GM12878 (cell line): Measurements from ENCODE around the gene STBD1. TPM values are rescaled to one million over a fixed set of nuclear protein-coding genes. Genes with fewer than 3 reads are reported as not detected.
A peak's percentile ranks its signal among the peaks of the same experiment; 100 is the strongest.

Experiments used
- ATAC-seq: fragments of 200-7000 bp; cut with Tn5 transposase; 3 replicates; pipeline ENCODE4 v1.9.1; 2020; ENCODE audit warnings: mild to moderate bottlenecking, moderate library complexity
- BruUV-seq: library from RNA; stranded (reverse); fragments of 400-500 nt; replicated peaks from 2 replicates; lab custom pipeline; 2021; lab: Mats Ljungman, UMichigan
- CTCF ChIA-PET: fragments of 300-600 bp; sonication (Branson Sonifier 250); formaldehyde crosslinking; extraction: SDS; loops from one replicate; lab custom pipeline; 2021; ENCODE audit warnings: inconsistent platforms; lab: Yijun Ruan, JAX
- POLR2A ChIA-PET: fragments of 350-600 bp; formaldehyde crosslinking; extraction: SDS; loops from one replicate; lab custom pipeline; 2021; ENCODE audit warnings: inconsistent platforms; lab: Charles Lee
- RAD21 ChIA-PET: fragments of 300-600 bp; sonication (Branson Sonifier 250); formaldehyde crosslinking; loops from one replicate; lab custom pipeline; 2023; ENCODE audit warnings: antibody characterized with exemption; ENCODE audit not compliant: unreplicated experiment; lab: Charles Lee
- SMC1A ChIA-PET: fragments of 300-600 bp; sonication (Branson Sonifier 250); formaldehyde crosslinking; loops from one replicate; lab custom pipeline; 2023; ENCODE audit not compliant: unreplicated experiment, uncharacterized antibody; lab: Charles Lee
- DNase-seq: peaks from one replicate; pipeline ENCODE4 v3.0.0-alpha.2; 2011; ENCODE audit warnings: low read depth, low spot score
- FAIRE-seq: peaks from 3 replicates; lab custom pipeline; 2011; peaks lifted over from hg19 to GRCh38; lab: Jason Lieb, UNC
- H2AFZ ChIP-seq: 2 replicates; pipeline ENCODE4 v1.6.0; 2011; ENCODE audit warnings: low read depth, low read length, control low read depth; ENCODE audit not compliant: control insufficient read depth
- H3K27ac ChIP-seq: 2 replicates; pipeline ENCODE4 v1.5.1; 2011; ENCODE audit warnings: control low read depth; ENCODE audit not compliant: control insufficient read depth, insufficient read depth
- H3K27me3 ChIP-seq, 2 experiments: replicated peaks in 1 of 2; 2 replicates each; pipeline versions ENCODE4 v1.6.0 to v1.6.1; 2011; ENCODE audit warnings: low read length in 1 of 2; ENCODE audit not compliant: control insufficient read depth in 2 of 2, insufficient read depth in 2 of 2
- H3K36me3 ChIP-seq, 2 experiments: 2 replicates each; pipeline ENCODE4 v1.5.1; 2011; ENCODE audit warnings: low read length in 1 of 2; ENCODE audit not compliant: control insufficient read depth in 2 of 2, insufficient read depth in 2 of 2
- H3K4me1 ChIP-seq: 2 replicates; pipeline ENCODE4 v1.6.1; 2011; ENCODE audit warnings: mild to moderate bottlenecking, low read length, moderate library complexity, mixed read lengths; ENCODE audit not compliant: control insufficient read depth, insufficient read depth
- H3K4me2 ChIP-seq: 2 replicates; pipeline ENCODE4 v1.6.0; 2011; ENCODE audit warnings: control low read depth; ENCODE audit not compliant: control insufficient read depth, insufficient read depth
- H3K4me3 ChIP-seq: fragments of 200-600 bp; sonication (generic); 2 replicates; pipeline ENCODE4 v1.5.1; 2016
- H3K79me2 ChIP-seq: 2 replicates; pipeline ENCODE4 v1.6.0; 2011; ENCODE audit warnings: low read length; ENCODE audit not compliant: control insufficient read depth, insufficient read depth
- H3K9ac ChIP-seq: 2 replicates; pipeline ENCODE4 v1.8.0; 2011; ENCODE audit warnings: low read length, control low read depth, mixed read lengths; ENCODE audit not compliant: control insufficient read depth, insufficient read depth
- H3K9me3 ChIP-seq: replicated peaks from 3 replicates; pipeline ENCODE4 v1.5.1; 2011; ENCODE audit warnings: mild to moderate bottlenecking, low read length; ENCODE audit not compliant: control insufficient read depth, insufficient read depth
- H4K20me1 ChIP-seq: 2 replicates; pipeline ENCODE4 v1.6.0; 2011; ENCODE audit not compliant: control insufficient read depth, insufficient read depth
- CREB1 ChIP-seq: IDR thresholded peaks from 2 replicates; pipeline ENCODE4 v1.6.1; 2012; ENCODE audit warnings: low read depth, mild to moderate bottlenecking, inconsistent platforms
- E4F1 ChIP-seq: fragments of 450-650 bp; IDR thresholded peaks from 2 replicates; pipeline ENCODE4 v1.6.1; 2018; ENCODE audit warnings: borderline replicate concordance, mild to moderate bottlenecking; ENCODE audit not compliant: partially characterized antibody
- EGR1 ChIP-seq, 2 experiments: IDR thresholded peaks; 1 replicate in 1 of 2; 2 replicates in 1 of 2; pipeline ENCODE4 v1.6.1; 2011 to 2012; ENCODE audit warnings: low read depth in 2 of 2, low read length in 2 of 2, borderline replicate concordance in 1 of 2, mild to moderate bottlenecking in 1 of 2, moderate library complexity in 1 of 2
- RUNX3 ChIP-seq: IDR thresholded peaks from 2 replicates; pipeline ENCODE4 v1.6.1; 2012; ENCODE audit warnings: low read length, inconsistent platforms
- SMC3 ChIP-seq: IDR thresholded peaks from 2 replicates; pipeline ENCODE4 v1.6.1; 2011; ENCODE audit warnings: low read length, improper control_type of control experiment, borderline replicate concordance
- SREBF2 ChIP-seq: IDR thresholded peaks from 2 replicates; pipeline ENCODE4 v1.6.1; 2012; ENCODE audit warnings: mild to moderate bottlenecking, low read length
- TCF12 ChIP-seq: IDR thresholded peaks from 2 replicates; pipeline ENCODE4 v1.6.1; 2011; ENCODE audit warnings: low read depth, mild to moderate bottlenecking, low read length
- WGBS: methylation state at CpG from one replicate; pipeline ENCODE4 v1.1.6; 2016; ENCODE audit warnings: low lambda C conversion rate; ENCODE audit not compliant: insufficient replicate concordance, insufficient coverage; ENCODE audit errors: missing lambda C conversion rate; 5-methylcytosine and 5-hydroxymethylcytosine counted together
- in situ Hi-C: fragments of 300-500 bp; cut with MboI; formaldehyde crosslinking; loops from 9 replicates; pipeline ENCODE4 v1.14.3; 2018; ENCODE audit warnings: mixed read lengths
- intact Hi-C: fragments of 100-400 bp; cut with micrococcal nuclease; formaldehyde crosslinking; loops from one replicate; pipeline ENCODE4 v1.14.2; 2022; ENCODE audit not compliant: unreplicated experiment
- polyA plus RNA-seq, 11 experiments: library from polyadenylated mRNA; depleted of rRNA in 4 of 11; unstranded in 6 of 11; stranded (reverse) in 5 of 11; fragments of >200 nt; fragmentation: Nextera tagmentation in 4 of 11; fragmentation: Illumina TruSeq in 1 of 11; extraction: Ambion mirVana in 4 of 11; extraction: Trizol in 1 of 11; gene quantifications; 1 replicate in 1 of 11; 2 replicates in 10 of 11; pipeline versions ENCODE4 v1.2.1 to v1.2.3, GENCODE V29; 2011 to 2016; ENCODE audit warnings: inconsistent platforms in 2 of 11, missing spikeins in 2 of 11, low read depth in 1 of 11
- total RNA-seq, 4 experiments: library from RNA; depleted of rRNA in 3 of 4; stranded (reverse); fragments of >200 nt in 3 of 4; fragmentation: Illumina TruSeq in 1 of 4; extraction: Trizol in 1 of 4; gene quantifications; 2 replicates each; pipeline versions ENCODE4 v1.2.1 to v1.2.3, GENCODE V29; 2013 to 2021

STBD1 gene
- total and polyA plus RNA-seq, 10 of the 15 experiments (the other 5 are each of a cell fraction or from before 2014, with no cell fraction given): 0.04 to 0.10 (median 0.05) TPM; not detected in 7

GRCh38 chr4:76302826-76303438, 3.6 kb upstream of the STBD1 start (continued):
- TF ChIP-seq E4F1: no peak
- TF ChIP-seq EGR1 (IDR thresholded peaks at IDR 0.05; ENCODE audit: borderline replicate concordance in 1 of 2, low read depth in 2 of 2, low read length in 2 of 2): no peak
- TF ChIP-seq TCF12: no peak
- TF ChIP-seq SREBF2: no peak

- Histone ChIP-seq H3K4me3 (no peak overlapping the region), H3K9me3 (no peaks in the 10 kb centered on the region; the same call in 1 of the 3 replicates), H3K27me3 (peaks cover 7 to 23% of the 10 kb centered on the region in 2 experiments), H3K79me2 (no peaks in the 10 kb centered on the region), H4K20me1 (no peaks in the 10 kb centered on the region), H3K9ac (no peak overlapping the region), H3K4me2 (peak overlapping the region; percentile 58; the same call in 1 of the 2 replicates), H3K27ac (no peak overlapping the region), H2AFZ (no peak overlapping the region), H3K4me1 (peaks cover 24% of the 10 kb centered on the region), H3K36me3 (no peaks in the 10 kb centered on the region)
- RAD21 ChIA-PET: no interaction called here
- DNase-seq (no peak), ATAC-seq (no peak), FAIRE-seq (no peak)
- CTCF ChIA-PET: no interaction called here
- TF ChIP-seq CREB1 (no peak), SMC3 (no peak), RUNX3 (0 out of 2 replicates have a peak, but pooled peaks have one; percentile 11)
- in situ Hi-C loops: no loop called here
- no TSS peak for BruUV-seq
- WGBS: 49% methylated on average over 7 of the region's 7 CpGs
- POLR2A ChIA-PET: no interaction called here
- intact Hi-C loops: no loop called here
- SMC1A ChIA-PET: no interaction called here
Observed at GRCh38 chr4:76305033-76305687, 1.4 kb upstream of the STBD1 start.
